Mesendoderm (in vitro differentiated cells): ENCODE results near the gene DDX28.
"Not testable (repeated sequence)": the region's sequence is repeated elsewhere in the genome, so short reads cannot be mapped to it uniquely, and the experiment has no call there.

Experiments used
- DNase-seq: peaks from one replicate; pipeline ENCODE4 v3.0.0; 2013
- H2AK5ac ChIP-seq: 2 replicates; pipeline ENCODE4 v1.6.1; 2013; ENCODE audit warnings: low read length, inconsistent platforms
- H2BK120ac ChIP-seq: 2 replicates; pipeline ENCODE4 v1.6.1; 2013; ENCODE audit warnings: low read depth, mild to moderate bottlenecking, low read length, moderate library complexity, mixed read lengths
- H2BK15ac ChIP-seq: replicated peaks from 2 replicates; pipeline ENCODE4 v1.6.1; 2013; ENCODE audit warnings: low read depth, mild to moderate bottlenecking, moderate library complexity
- H2BK5ac ChIP-seq: 2 replicates; pipeline ENCODE4 v1.6.1; 2013; ENCODE audit warnings: low read length, inconsistent platforms
- H3K18ac ChIP-seq: 2 replicates; pipeline ENCODE4 v1.6.1; 2013; ENCODE audit warnings: mild to moderate bottlenecking, low read length, mixed read lengths
- H3K23ac ChIP-seq: one replicate; pipeline ENCODE4 v1.6.1; 2013; ENCODE audit warnings: low read length
- H3K27ac ChIP-seq: 2 replicates; pipeline ENCODE4 v1.5.1; 2013; ENCODE audit warnings: low read depth, mild to moderate bottlenecking, inconsistent platforms, low read length, moderate library complexity
- H3K27me3 ChIP-seq: 2 replicates; pipeline ENCODE4 v1.6.1; 2013; ENCODE audit warnings: low read length, control low read depth, mild to moderate bottlenecking, inconsistent platforms; ENCODE audit not compliant: insufficient read depth, poor library complexity
- H3K36me3 ChIP-seq: 2 replicates; pipeline ENCODE4 v1.6.1; 2013; ENCODE audit warnings: low read length, inconsistent platforms; ENCODE audit not compliant: control insufficient read depth, insufficient read depth
- H3K4ac ChIP-seq: one replicate; pipeline ENCODE4 v1.6.1; 2013; ENCODE audit warnings: low read depth, mild to moderate bottlenecking, low read length, moderate library complexity
- H3K4me1 ChIP-seq: 2 replicates; pipeline ENCODE4 v1.6.1; 2013; ENCODE audit warnings: low read depth, low read length, inconsistent platforms; ENCODE audit not compliant: control insufficient read depth
- H3K4me2 ChIP-seq: 2 replicates; pipeline ENCODE4 v1.6.1; 2013; ENCODE audit warnings: low read length
- H3K4me3 ChIP-seq: 2 replicates; pipeline ENCODE4 v1.5.1; 2013; ENCODE audit warnings: mild to moderate bottlenecking, low read length
- H3K56ac ChIP-seq: one replicate; pipeline ENCODE4 v1.6.1; 2013; ENCODE audit warnings: low read length
- H3K79me1 ChIP-seq: 2 replicates; pipeline ENCODE4 v1.6.1; 2013; ENCODE audit warnings: low read length, inconsistent platforms
- H3K79me2 ChIP-seq: 2 replicates; pipeline ENCODE4 v1.6.1; 2013; ENCODE audit warnings: mild to moderate bottlenecking, low read length; ENCODE audit not compliant: control insufficient read depth, insufficient read depth
- H3K9ac ChIP-seq: 2 replicates; pipeline ENCODE4 v1.6.1; 2013; ENCODE audit warnings: low read length, inconsistent platforms
- H4K5ac ChIP-seq: one replicate; pipeline ENCODE4 v1.6.1; 2013; ENCODE audit warnings: low read length
- H4K8ac ChIP-seq: one replicate; pipeline ENCODE4 v1.6.1; 2013; ENCODE audit warnings: low read depth, mild to moderate bottlenecking, control low read depth, low read length, moderate library complexity
- WGBS: extraction: QIAGEN DNeasy Blood & Tissue Kit; methylation state at CpG from one replicate; pipeline ENCODE4 v1.1.7; 2013; ENCODE audit warnings: low lambda C conversion rate, missing lambda C conversion rate; ENCODE audit not compliant: insufficient coverage; ENCODE audit errors: extremely low coverage; 5-methylcytosine and 5-hydroxymethylcytosine counted together

Gene DDX28

GRCh38 chr16:68005211-68005610, 17.8 kb downstream of the DDX28 start:
- H2BK120ac ChIP-seq = no peak overlapping the region
- H3K23ac ChIP-seq = no peak overlapping the region
- H3K4ac ChIP-seq = no peak overlapping the region
- peaks cover 3% of the 10 kb centered on the region for H3K4me1 ChIP-seq
- no peak for DNase-seq
- H4K5ac ChIP-seq = no peak overlapping the region
- no peak overlapping the region for H3K18ac ChIP-seq
- no peak overlapping the region for H3K4me3 ChIP-seq
- H3K79me1 ChIP-seq = no peaks in the 10 kb centered on the region
- no peaks in the 10 kb centered on the region for H3K27me3 ChIP-seq
- no CpG with 5 or more reads among the region's 9 CpGs for WGBS
- H3K4me2 ChIP-seq = no peak overlapping the region
- H3K79me2 ChIP-seq = no peaks in the 10 kb centered on the region
- H4K8ac ChIP-seq = no peak overlapping the region
- no peak overlapping the region for H3K56ac ChIP-seq
- H2BK15ac ChIP-seq = no peak overlapping the region
- H3K36me3 ChIP-seq = no peaks in the 10 kb centered on the region
- no peak overlapping the region for H3K27ac ChIP-seq
- no peak overlapping the region for H2AK5ac ChIP-seq
- H2BK5ac ChIP-seq = no peak overlapping the region
- no peak overlapping the region for H3K9ac ChIP-seq

DNA sequence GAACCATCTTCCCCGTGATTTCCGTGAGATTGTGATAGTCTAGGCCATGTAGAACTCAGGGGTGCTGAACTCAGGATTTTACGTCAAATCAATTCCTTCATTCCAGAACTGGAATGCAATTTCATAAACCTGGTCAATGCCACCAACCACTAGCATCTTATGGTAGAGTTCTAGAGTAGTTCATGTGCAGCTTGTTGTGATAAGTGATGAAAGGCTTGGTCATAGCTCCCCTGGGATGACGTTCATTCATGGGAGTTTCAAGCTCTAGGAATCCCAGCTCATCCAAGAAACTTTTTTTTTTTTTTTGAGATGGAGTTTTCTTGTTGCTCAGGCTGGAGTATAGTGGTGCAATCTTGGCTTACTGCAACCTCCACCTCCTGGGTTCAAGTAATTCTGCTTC, 20.0 kb downstream of the DDX28 start:
- no CpG with 5 or more reads among the region's 4 CpGs for WGBS
- no peaks in the 10 kb centered on the region for H3K36me3 ChIP-seq
- no peaks in the 10 kb centered on the region for H3K79me2 ChIP-seq
- H3K27ac ChIP-seq = no peak overlapping the region
- no peak overlapping the region for H3K18ac ChIP-seq
- H3K56ac ChIP-seq = no peak overlapping the region
- no peak overlapping the region for H2BK5ac ChIP-seq
- no peak overlapping the region for H4K8ac ChIP-seq
- no peak overlapping the region for H2BK15ac ChIP-seq
- no peak overlapping the region for H2AK5ac ChIP-seq
- H3K4ac ChIP-seq = no peak overlapping the region
- no peak overlapping the region for H3K4me2 ChIP-seq
- H3K79me1 ChIP-seq = no peaks in the 10 kb centered on the region
- no peak overlapping the region for H3K9ac ChIP-seq
- no peaks in the 10 kb centered on the region for H3K27me3 ChIP-seq
- H3K4me3 ChIP-seq = no peak overlapping the region
- H3K4me1 ChIP-seq = peaks cover 3% of the 10 kb centered on the region
- H4K5ac ChIP-seq = no peak overlapping the region
- no peak overlapping the region for H3K23ac ChIP-seq
- no peak overlapping the region for H2BK120ac ChIP-seq
- DNase-seq = no peak

- H3K4me2 ChIP-seq = no peak overlapping the region
- H3K4me1 ChIP-seq = no peaks in the 10 kb centered on the region
- no peaks in the 10 kb centered on the region for H3K79me2 ChIP-seq
- H2AK5ac ChIP-seq = no peak overlapping the region
- H3K79me1 ChIP-seq = no peaks in the 10 kb centered on the region
- H3K18ac ChIP-seq = no peak overlapping the region
- H2BK5ac ChIP-seq = no peak overlapping the region
- no peak overlapping the region for H3K4ac ChIP-seq
- no peak overlapping the region for H3K9ac ChIP-seq
- no peak overlapping the region for H2BK120ac ChIP-seq
- no peak overlapping the region for H4K5ac ChIP-seq
- no peak overlapping the region for H3K27ac ChIP-seq
- no peaks in the 10 kb centered on the region for H3K27me3 ChIP-seq
- DNase-seq = no peak
- no peaks in the 10 kb centered on the region for H3K36me3 ChIP-seq
- no peak overlapping the region for H3K23ac ChIP-seq
- no CpG with 5 or more reads among the region's 3 CpGs for WGBS
- no peak overlapping the region for H4K8ac ChIP-seq
- no peak overlapping the region for H3K56ac ChIP-seq
- H2BK15ac ChIP-seq = no peak overlapping the region
- no peak overlapping the region for H3K4me3 ChIP-seq
These were observed 22.6 kb downstream of the DDX28 start for GRCh38 chr16:68000450-68000849.

- WGBS = no CpG with 5 or more reads among the region's 2 CpGs
These were observed 23.0 kb downstream of the DDX28 start for GRCh38 chr16:67999985-68000384.

GRCh38 chr16:67998779-67999688, 24.0 kb downstream of the DDX28 start, which contains the start of gene DPEP2:
Gene DPEP2 (minus strand): TSS chr16:67999484. CDS start chr16:67993212, 6,272 bp downstream.
- not testable (repeated sequence) for H3K23ac ChIP-seq, H2BK15ac ChIP-seq, H2BK120ac ChIP-seq, H3K4ac ChIP-seq, H3K56ac ChIP-seq, H3K27me3 ChIP-seq, H3K79me2 ChIP-seq, H3K18ac ChIP-seq, H2BK5ac ChIP-seq, H3K27ac ChIP-seq, H3K79me1 ChIP-seq, H4K5ac ChIP-seq, H2AK5ac ChIP-seq, H3K36me3 ChIP-seq, H3K4me1 ChIP-seq, H3K4me2 ChIP-seq, H4K8ac ChIP-seq, H3K9ac ChIP-seq, H3K4me3 ChIP-seq, DNase-seq
- no CpG with 5 or more reads among the region's 18 CpGs for WGBS

More at GRCh38 chr16:67999985-68000384, 23.0 kb downstream of the DDX28 start:
- Histone ChIP-seq H3K79me1 (no peaks in the 10 kb centered on the region), H4K5ac (no peak overlapping the region), H2BK5ac (no peak overlapping the region), H3K4me3 (no peak overlapping the region), H3K18ac (no peak overlapping the region), H3K36me3 (no peaks in the 10 kb centered on the region), H3K9ac (no peak overlapping the region), H3K27ac (no peak overlapping the region), H3K4ac (no peak overlapping the region), H4K8ac (no peak overlapping the region), H2BK15ac (no peak overlapping the region), H3K27me3 (no peaks in the 10 kb centered on the region), H3K23ac (no peak overlapping the region), H3K4me1 (no peaks in the 10 kb centered on the region), H3K56ac (no peak overlapping the region), H2AK5ac (no peak overlapping the region), H3K4me2 (no peak overlapping the region), H2BK120ac (no peak overlapping the region), H3K79me2 (no peaks in the 10 kb centered on the region)
- DNase-seq = no peak
